ENCODE results near the gene IGF2BP3.

Gene IGF2BP3

GRCh38 chr7:23472046-23472445, 1.8 kb upstream of the IGF2BP3 start:
- DNase-seq, result no peak

DNA sequence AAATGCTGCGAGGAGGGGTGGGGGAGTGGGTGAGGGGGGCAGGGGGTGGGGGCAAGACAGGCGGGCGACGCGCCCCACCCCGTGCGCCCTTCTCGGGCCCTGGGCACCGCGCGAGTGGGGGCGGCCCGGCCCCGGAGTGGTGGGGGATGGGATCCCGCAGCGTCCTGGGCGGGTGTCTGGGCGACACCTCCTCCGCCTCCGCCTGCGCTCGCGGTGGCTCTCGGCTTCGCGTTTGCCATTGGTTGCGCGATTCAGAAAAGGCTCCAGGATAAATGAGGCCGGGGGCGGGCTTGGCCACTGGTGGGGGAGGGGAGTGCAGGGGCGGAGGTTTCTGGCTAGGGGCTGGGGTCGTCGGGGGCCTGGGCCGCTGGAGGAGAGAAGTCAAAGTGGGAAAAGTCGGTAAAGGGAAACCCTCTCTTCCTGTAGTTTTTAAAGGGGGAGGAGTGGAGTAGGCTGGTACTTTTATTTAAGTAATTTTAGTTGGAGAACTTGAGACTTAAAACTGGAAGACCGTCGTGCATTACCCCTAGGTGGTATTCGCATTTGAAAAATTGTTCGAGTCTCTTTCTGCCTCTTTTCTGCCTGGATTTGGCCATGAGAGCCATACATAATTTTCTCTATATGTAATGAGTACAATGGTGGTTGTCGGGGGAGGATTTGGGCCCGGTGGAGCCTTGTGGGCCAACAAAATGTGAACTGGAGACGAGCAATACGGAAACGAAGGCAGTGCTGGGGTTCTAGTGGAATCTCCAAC, 992 bp upstream of the IGF2BP3 start:
- DNase-seq, result peak; percentile 31

DNA sequence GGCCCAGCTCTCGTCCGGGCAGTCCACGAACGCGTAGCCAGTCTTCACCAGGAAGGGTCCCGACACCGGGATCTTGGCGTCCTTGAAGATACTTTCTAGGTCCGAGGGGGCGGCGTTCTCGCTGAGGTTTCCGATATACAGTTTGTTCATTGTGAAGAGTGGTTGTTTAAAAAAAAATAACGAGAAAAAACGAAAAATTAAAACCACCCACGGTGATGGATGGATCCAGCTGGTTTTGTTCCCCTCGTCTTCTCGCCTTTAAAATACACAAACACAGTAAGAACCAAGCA, 385 bp downstream of the IGF2BP3 start:
- DNase-seq, result no peak

GRCh38 chr7:23469150-23469960, 936 bp downstream of the IGF2BP3 start:
- DNase-seq, result peak; percentile 34

GRCh38 chr7:23468526-23469149, 1.7 kb downstream of the IGF2BP3 start:
- DNase-seq, result no peak

DNA sequence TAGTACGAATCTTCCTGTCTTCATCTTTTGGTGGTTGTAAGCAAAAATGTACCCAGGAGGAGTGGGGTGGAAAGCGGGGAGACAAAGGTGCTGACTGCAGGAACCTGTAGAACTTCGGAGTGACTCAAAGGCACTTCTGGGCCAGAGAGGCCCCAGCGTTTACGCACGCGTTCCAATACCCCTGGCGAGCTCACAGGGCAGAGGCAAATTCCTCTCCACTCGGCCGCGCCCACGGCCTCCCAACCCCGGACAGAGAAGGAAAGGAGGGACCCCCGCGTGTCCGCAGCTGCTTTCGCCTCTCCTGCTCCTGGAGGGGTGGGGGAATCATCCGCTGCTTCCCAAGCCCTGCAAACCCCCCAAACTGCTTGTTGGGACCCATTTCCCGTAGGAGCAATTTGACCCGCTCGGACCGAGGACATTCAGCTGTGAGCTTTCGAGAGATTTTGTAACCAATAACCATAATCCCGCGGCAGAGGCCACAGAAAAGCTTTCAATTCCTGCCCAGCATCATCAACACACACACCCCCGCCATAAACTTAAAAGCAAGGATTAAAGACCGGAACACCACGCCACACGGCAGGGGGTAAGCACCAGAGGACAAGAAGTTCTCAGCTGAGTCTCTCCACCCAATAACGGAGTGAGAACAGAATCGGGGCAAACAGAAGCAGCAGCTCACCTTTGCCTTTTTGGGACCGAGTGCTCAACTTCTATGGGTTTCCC, 2.3 kb downstream of the IGF2BP3 start:
- no peak for DNase-seq

DNA sequence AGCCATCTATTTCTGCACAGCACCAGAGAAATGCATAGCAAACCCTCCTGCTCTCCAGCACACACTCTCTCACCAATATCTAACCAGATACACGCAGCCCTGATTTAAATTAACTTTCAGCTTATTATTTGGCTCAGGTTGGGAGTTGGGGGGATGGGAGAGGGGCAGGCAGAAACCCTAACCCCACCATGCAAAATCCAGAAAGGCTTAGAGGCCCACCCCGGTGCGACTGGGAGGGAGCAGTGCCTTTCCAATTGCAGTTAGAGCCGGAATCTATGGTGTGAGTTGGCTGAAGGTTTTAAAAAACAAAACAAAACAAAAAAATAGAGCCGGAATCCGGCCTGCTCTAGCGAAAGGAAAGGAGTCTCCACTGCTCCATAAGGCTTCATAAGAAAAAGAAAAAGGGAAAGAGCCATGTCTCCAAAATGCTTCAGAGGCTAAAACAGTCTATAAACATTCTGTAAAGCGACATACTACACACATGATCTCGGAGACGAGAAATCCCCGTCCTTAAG, 2.9 kb downstream of the IGF2BP3 start:
- DNase-seq, result no peak

- no peak for DNase-seq
Measured at GRCh38 chr7:23462846-23463245, 7.4 kb downstream of the IGF2BP3 start.

GRCh38 chr7:23458044-23458443, 12.2 kb downstream of the IGF2BP3 start:
- DNase-seq, result no peak

DNA sequence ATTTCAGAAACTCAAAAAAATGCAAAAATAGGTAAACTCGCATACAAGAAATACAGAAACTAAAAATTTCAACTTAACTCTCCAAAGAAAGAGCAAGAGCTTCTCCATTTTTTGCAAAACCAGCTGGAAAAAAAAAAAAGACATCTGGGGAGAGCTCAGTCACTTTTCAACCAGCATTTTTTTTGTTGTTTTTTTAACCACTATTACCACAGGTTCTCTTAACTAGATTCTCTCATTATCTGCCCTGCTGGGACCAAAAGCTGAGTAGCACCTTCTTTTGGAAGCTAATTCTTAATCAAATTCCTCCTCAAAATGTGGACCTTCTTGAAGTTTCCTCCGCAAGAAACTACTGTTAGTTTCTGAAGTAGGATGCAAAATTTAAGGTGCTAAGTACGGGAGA, 14.2 kb downstream of the IGF2BP3 start:
- no peak for DNase-seq

GRCh38 chr7:23454881-23455526, 15.3 kb downstream of the IGF2BP3 start:
- DNase-seq, result no peak

DNA sequence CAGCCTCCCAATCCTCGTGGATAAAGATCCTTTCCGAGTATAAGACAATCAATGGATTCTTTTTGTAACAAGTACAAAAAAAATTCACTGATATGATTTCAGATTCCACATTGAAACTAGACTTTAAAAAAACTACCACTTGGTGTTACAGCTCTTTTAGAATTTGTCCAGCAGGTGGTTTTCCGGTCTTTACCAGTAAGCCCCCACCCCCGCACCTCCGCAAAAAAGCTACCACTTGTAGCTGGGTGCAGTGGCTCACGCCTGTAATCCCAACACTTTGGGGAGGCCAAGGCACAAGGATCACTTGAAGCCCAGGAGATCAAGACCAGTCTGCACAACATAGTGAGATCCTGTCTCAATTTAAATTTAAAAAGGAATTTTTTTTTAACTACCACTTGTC, 19.8 kb downstream of the IGF2BP3 start:
- DNase-seq, result no peak

- no peak for DNase-seq
Measured at GRCh38 chr7:23449941-23450340, 20.4 kb downstream of the IGF2BP3 start.

GRCh38 chr7:23445326-23445725, 25.0 kb downstream of the IGF2BP3 start:
- no peak for DNase-seq

GRCh38 chr7:23443974-23444373, 26.3 kb downstream of the IGF2BP3 start:
- DNase-seq, result no peak

- DNase-seq, result no peak
Measured at GRCh38 chr7:23438171-23438570, 32.1 kb downstream of the IGF2BP3 start.

GRCh38 chr7:23434147-23434917, 36.0 kb downstream of the IGF2BP3 start:
- DNase-seq, result no peak

GRCh38 chr7:23431702-23432199, 38.5 kb downstream of the IGF2BP3 start:
- no peak for DNase-seq

GRCh38 chr7:23430893-23431259, 39.4 kb downstream of the IGF2BP3 start:
- no peak for DNase-seq

- no peak for DNase-seq
Measured at GRCh38 chr7:23426876-23427275, 43.4 kb downstream of the IGF2BP3 start.

DNA sequence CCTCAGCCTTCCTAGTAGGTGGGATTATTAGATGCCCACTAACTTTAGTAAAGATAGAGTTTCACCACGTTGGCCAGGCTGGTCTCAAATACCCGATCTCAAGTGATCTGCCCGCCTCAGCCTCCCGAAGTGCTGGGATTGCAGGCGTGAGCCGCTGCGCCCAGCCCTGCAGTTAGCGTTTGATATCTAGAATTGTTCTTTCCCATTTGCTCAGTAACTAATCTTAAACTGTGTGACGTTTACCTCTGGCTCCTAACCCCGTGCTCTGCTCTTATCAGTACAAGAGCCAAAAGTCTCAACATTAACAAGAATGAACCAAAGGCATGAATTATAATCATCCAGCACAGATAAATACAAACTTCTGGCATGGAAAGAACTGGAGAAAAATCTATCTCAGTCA, 47.4 kb downstream of the IGF2BP3 start:
- DNase-seq, result no peak

DNA sequence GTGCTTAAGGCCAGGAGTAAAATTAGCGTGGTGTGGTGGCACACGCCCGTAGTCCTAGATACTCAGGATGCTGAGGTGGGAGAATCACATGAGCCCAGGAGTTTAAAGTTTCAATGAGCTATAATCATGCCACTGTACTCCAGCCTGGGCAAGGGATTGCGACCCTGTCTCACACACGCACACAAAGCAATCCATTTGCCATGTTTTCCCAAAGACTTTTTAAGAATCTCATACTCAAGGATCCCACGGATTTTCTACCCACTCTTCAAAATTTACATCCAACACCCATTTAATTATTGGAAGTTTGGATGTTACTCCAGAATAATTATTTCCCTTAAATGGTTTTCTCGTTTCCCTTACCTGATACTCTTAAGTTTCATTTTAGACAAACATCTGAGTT, 47.9 kb downstream of the IGF2BP3 start:
- DNase-seq, result no peak
